Coronary artery (tissue), 2 donors: ENCODE results near the gene ASCL2.

Source experiments
- DNase-seq: peaks from one replicate; pipeline ENCODE4 v3.0.0-alpha.2; 2017; ENCODE audit warnings: low spot score
- H3K27ac ChIP-seq, 2 donors: fragments of 200-600 bp; sonication (generic); one replicate each; pipeline ENCODE4 v1.5.1; 2016 to 2019
- H3K4me3 ChIP-seq: fragments of 200-600 bp; sonication (generic); 2 replicates; pipeline ENCODE4 v1.5.1; 2016; ENCODE audit warnings: mild to moderate bottlenecking, moderate library complexity
- TF ChIP-seq, protein P1 (sequence below): fragments of 200-600 bp; sonication (generic); IDR thresholded peaks from one replicate; pipeline ENCODE4 v1.5.1; 2019; ENCODE audit warnings: antibody characterized with exemption

ASCL2 gene

DNA sequence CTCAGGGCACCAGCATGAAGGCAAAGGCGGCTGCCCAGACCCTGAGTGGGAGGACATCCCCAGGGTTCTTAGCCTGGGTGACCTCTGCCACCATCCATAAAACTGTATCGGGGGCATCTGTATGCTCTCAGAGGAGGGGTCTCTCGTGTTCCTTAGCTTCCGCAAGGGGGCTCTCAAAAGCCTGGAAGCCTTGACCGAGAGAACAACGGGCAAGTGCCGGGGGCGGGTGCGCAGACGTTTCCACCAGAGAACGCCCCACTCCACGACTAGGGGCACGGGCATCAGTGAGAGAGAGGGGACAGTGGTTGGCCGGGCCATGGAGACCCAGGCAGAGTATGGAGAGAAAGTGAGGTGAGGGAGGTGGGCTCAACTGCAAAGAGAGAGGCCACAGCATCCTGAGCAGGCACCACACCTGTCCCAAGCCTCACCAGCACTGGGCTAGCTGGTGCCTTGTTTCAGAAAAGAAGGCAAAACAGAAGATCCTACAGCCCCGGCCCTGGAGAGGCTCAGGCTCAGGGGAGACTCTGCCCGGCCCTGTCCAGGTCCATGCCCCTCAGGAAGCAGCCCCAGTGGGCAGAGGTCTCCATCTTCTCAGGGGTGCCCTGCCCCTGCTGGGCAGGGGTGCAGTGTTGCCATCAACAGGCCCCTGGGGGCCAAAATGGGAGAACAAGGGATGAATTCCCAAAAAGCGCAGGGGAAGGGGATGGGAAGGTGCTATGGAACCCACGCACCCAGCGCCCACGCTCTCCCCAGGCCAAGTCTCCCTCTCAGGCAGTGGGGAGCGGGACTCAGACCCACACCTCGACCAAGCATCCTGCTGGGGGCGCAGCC, 37.3 kb upstream of the ASCL2 start:
- DNase-seq = peak; percentile 70
- Histone ChIP-seq H3K27ac (peak overlapping the region in 1 of 2 donors; percentile 81), H3K4me3 (no peak overlapping the region)
- TF ChIP-seq, protein P1, sequence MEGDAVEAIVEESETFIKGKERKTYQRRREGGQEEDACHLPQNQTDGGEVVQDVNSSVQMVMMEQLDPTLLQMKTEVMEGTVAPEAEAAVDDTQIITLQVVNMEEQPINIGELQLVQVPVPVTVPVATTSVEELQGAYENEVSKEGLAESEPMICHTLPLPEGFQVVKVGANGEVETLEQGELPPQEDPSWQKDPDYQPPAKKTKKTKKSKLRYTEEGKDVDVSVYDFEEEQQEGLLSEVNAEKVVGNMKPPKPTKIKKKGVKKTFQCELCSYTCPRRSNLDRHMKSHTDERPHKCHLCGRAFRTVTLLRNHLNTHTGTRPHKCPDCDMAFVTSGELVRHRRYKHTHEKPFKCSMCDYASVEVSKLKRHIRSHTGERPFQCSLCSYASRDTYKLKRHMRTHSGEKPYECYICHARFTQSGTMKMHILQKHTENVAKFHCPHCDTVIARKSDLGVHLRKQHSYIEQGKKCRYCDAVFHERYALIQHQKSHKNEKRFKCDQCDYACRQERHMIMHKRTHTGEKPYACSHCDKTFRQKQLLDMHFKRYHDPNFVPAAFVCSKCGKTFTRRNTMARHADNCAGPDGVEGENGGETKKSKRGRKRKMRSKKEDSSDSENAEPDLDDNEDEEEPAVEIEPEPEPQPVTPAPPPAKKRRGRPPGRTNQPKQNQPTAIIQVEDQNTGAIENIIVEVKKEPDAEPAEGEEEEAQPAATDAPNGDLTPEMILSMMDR = no peak

DNA sequence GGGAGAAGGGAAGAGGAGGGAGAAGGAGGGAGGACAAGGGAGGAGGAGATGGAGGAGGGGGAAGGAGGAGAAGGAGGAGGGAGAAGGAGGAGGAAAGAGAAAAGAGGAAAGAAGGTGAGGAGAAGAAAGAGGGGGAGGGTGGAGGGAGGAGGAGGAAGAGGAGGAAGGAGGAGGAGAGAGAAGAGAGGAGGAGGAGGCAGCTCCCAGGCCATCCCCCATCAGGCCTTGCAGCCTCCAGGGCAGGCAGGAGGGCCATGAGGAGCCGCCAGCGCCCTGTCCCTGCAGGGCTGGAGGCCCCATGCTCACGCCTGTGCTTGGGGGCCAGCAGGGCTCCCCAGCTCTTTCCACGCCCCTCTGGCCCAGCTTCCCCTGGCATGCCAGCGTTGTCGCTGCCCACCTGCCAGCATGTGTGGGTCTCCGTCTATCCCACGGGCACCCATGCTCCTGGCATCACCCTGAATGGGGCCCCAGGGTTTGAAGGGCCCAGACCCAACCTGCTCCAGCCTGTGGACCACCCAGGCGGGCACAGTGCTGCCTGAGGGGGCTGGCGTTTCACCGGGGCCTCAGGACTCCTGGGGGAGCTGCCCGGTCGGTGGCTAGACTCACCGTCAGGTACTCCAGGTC, 36.6 kb upstream of the ASCL2 start:
- DNase-seq = peak; percentile 75
- TF ChIP-seq, protein P1 = no peak
- H3K27ac ChIP-seq = peak overlapping the region; percentile 80 to 81
- H3K4me3 ChIP-seq = no peak overlapping the region

DNA sequence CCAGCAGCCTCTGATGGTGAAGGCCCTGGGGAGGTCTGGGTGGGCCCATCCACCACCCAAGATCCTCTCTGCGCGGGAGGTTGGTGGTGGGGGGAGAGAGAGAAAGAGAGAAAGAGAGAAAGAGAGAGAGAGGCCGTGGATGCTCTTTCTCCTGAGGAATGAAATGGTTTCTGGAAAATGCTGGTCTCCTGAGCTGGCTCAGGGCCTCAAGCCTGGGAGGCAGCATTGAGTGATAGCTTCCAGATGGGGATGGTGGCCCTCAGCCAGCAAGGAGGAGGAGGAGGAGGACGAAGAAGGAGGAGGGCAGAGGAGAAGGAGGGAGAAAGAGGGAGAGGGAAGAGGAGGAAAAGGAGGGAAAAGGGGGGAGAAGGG, 36.0 kb upstream of the ASCL2 start:
- H3K4me3 ChIP-seq = peak overlapping the region; percentile 35

DNA sequence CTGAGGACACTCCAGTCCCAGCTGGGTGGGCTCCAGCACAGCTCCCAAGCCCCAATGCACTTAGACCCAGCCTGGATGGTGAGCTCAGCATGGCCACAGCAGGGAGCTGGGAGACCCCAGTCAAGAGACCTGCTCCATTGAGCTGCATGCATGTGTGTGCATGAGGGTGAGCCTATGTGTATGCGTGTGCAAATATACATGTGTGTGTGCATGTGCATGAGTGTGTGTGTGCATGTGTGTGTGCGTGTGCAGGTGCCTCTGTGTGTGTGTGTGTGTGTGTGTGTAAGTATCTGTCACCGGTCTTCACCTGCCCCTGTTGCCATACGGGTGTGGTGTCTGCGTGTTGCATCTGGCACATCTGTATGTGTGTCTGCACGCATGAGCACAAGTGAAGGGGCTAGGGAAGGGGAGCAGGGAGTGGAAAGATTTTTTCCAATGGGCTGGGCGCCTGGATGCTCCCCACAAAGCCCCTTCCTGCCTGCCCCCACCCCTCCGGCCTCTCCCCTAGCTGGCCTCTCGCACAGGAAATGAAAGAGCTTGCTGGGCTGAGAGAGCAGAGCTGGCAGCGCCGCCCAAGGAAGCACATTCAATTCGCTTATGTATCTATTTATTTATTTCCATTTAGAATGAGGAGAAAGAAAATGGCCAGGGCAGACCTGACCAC, 35.5 kb upstream of the ASCL2 start:
- TF ChIP-seq, protein P1 = no peak
- peak; percentile 76 for DNase-seq
- peak overlapping the region; percentile 80 to 81 for H3K27ac ChIP-seq
- H3K4me3 ChIP-seq = peak overlapping the region; percentile 35

More for the DNA sequence above, 36.0 kb upstream of the ASCL2 start:
- peak; percentile 76 for DNase-seq
- TF ChIP-seq, protein P1 = no peak
- peak overlapping the region; percentile 80 to 81 for H3K27ac ChIP-seq

DNA sequence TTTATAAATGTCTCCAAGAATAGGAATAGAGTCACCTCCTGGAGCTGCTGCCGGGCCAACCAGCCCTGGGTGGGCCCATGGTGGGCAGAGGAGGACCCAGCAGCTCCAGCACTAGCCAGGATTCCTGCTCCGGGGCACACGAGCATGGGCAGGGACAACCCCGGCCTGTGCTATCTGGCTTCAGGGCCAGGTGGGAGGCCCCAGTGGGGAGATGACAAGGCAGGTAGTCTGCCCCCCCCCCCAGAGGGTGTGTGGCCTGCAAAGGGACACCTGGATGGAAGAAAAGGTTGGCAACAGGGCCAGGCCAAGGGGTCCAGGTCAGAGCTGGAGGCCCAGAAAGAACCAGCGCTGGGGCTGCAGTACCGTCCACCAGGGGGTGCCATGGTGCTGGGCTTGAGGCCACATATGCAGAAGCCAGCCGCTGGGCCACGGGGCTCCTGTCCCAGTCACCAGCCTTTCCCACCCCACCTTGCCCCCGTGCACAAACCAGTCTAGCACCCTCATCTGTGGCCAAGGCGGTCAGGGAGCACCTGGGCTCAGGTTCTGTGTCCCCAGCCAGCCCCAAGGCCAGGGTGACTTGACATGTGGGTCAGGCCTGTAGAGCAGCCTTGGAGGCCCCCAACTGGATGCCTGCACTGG, 34.9 kb upstream of the ASCL2 start:
- TF ChIP-seq, protein P1 = peak; percentile 77
- Histone ChIP-seq H3K4me3 (no peak overlapping the region), H3K27ac (peak overlapping the region; percentile 3 to 81)
- DNase-seq = peak; percentile 89

DNA sequence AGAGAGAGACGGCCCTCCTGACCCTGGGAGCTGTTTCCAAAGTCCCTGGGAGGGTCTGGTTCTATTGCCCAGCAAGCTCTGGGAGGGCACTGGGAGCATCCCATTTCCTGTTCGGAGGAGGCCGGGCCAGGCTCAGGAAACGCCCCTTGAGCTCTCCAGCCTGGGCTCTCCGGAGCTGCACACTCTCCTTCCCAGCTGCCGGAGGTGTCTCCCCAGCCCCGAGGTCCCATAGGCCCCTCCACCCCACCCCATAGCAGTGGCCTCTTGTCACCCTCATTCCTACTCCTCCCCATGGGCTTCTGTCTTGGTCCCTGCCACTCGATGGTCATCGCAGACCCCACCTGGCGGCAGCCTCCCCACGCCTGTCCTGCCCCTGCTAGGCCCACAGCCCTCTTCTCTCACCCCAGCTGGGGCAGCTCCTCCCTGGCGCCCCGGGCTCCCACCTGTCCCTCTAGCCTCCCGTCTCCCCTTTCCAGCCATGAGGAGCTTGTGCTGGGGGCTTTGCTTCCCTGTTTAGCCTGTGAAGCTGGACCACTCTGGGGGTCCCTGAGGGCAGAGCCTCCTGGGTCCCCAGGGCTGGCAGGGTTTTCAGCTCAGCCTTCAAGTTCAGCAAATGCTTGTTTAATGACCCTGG, 34.2 kb upstream of the ASCL2 start:
- Histone ChIP-seq H3K27ac (peak overlapping the region; percentile 3 to 81), H3K4me3 (no peak overlapping the region)
- TF ChIP-seq, protein P1 = no peak
- DNase-seq = peak; percentile 73
